Measurements from ENCODE around the gene FBXO42.

- TF ChIP-seq CTCF (IDR thresholded peaks at IDR 0.05; ENCODE audit: low read length) (no peak), EZH2 (IDR thresholded peaks at IDR 0.05; ENCODE audit: borderline replicate concordance, low read length) (no peak)
These were observed 76.7 kb downstream of the FBXO42 start for GRCh38 chr1:16275591-16275990.

Data from OCI-LY1 (cell line).